T47D (cell line): ENCODE results near the gene PEPD.

Source experiments
- DNase-seq, 2 experiments: peaks; one replicate each; pipeline versions ENCODE4 v3.0.0 to v3.0.0-alpha.2; 2011 to 2012; ENCODE audit warnings: low read depth in 1 of 2, low spot score in 1 of 2
- JUND ChIP-seq: IDR thresholded peaks from 2 replicates; pipeline ENCODE4 v1.6.1; 2012; ENCODE audit warnings: low read depth
- in situ Hi-C: cut with HindIII; loops from 2 replicates; pipeline ENCODE4 v1.10.0; 2016; ENCODE audit warnings: low sequenced_read_pairs, low pct_unique_long_range_greater_than_20kb

The PEPD gene

DNA sequence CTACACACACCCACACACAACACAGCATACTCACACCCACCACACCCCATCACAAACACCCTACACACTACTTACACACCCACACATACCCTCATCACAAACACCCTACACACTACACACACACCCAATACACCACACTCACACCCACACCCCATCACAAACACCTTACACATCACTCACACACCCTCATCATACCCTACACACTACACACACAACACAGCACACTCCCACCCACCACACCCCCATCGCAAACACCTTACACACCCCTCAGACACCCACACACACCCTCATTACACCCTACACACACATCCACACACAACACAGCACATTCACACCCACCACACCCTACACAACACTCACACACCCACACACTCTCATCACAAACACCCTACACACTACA is 15.8 kb downstream of the PEPD start:
- no peak for DNase-seq
- in situ Hi-C loops = no loop called here
- TF ChIP-seq JUND = no peak

DNA sequence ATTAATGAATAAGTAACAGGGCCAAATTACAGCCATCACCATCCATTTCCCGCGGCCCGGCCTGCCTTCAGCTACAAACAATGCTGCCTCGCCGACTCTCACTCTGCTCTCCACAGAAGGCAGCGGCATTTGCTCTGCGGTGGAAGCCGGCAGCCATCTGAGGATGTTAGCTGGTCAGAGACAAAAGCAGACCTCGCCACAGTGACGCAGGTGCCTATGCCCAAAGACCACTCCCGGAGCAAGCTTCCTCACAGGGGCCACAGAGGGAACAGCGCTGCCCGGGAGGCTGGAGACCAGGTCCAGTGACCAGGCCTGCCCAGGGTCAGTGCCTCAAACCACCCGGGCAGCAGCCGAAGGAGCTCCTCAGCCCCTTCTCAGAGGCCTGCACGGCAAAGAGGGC is 16.4 kb downstream of the PEPD start:
- in situ Hi-C loops = no loop called here
- DNase-seq = no peak
- TF ChIP-seq JUND = no peak

DNA sequence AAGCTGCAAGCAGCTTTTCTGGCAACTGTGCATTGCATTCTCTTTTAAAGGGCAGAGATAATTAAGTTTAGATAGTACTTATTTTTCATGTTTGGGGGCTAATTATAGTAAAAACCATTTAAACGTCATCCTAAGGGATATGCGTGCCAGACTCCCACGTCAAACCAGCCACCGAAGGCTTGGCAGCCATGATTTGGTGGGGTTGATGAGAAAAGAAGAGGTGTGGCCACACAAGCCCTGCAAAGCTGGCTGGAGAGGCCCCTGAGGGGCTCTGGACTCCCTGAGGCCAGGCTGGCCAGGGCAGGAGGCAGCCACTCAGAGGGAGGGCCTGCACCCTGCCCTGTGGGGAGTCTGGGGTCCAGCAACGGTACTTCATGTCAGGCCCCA is 17.5 kb downstream of the PEPD start:
- in situ Hi-C loops = no loop called here
- TF ChIP-seq JUND = no peak
- no peak for DNase-seq

DNA sequence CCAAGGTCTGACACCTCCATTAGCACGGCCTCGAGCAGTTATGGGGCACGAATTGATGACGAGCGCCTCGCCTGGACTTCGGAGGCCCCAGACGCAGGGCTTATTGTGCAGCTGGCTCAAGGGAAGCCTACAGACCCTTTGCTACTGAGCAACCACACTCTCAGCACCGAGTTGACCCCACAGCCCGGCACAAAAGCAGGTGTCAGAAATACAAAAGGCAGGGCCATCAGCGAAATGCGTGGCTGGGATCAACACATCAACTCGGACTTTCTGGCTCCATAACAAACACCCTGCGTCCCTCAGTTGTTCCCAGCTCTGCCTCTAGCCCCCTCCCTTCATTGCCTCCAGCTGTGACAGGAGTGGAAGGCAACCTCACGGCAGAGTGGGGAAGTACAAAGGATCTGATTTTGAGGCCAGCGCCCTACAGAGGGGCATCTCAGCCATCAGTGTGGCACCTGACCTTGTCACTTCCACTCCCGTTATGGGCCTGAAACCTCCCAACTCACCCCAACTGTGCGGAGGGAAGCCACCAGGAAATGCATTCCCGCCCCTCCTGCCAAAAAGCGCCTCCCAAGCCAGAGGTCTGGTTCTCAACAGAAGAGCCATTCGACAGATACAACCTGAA is 18.0 kb downstream of the PEPD start:
- no peak for DNase-seq
- no peak for TF ChIP-seq JUND
- in situ Hi-C loops = no loop called here

DNA sequence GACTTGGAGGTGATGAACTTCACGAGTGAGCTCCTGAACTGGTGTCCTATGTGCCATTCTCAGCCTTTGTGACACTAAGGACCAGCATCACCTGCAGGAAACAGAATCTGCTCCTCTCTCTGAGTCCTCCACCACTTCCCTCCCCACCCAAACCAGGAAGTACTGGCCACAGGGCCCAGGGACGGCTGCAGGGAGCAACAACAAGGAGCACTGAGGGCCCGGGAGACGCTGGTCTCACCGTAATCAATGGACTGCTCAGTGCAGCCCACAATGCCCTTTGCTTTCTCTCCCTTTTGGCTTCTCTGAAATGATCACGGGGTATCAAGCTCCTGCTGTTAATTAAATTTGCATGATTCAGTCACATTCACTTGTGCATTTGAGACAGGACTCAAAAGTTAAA is 18.6 kb downstream of the PEPD start:
- no peak for TF ChIP-seq JUND
- DNase-seq = no peak
- in situ Hi-C loops = no loop called here

DNA sequence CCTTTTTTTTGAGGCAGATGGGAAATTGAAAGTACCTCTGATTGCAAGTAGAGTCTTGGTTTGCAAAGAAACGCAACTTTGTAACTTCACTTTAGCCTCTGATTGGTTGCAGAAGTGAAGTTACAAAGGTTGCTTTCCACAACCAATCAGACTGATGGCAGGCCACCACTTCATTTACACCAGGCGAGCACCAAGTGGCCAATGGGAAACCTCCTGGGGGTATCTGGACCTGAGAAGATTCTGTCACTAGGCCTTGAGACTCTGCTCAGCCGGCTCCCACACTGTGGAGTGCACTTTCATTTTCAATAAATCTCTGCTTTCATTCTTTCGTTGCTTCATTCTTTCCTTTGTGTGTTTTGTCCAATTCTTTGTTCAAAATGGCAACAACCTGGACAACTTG is 19.1 kb downstream of the PEPD start:
- no peak for DNase-seq
- in situ Hi-C loops = no loop called here
- TF ChIP-seq JUND = no peak

DNA sequence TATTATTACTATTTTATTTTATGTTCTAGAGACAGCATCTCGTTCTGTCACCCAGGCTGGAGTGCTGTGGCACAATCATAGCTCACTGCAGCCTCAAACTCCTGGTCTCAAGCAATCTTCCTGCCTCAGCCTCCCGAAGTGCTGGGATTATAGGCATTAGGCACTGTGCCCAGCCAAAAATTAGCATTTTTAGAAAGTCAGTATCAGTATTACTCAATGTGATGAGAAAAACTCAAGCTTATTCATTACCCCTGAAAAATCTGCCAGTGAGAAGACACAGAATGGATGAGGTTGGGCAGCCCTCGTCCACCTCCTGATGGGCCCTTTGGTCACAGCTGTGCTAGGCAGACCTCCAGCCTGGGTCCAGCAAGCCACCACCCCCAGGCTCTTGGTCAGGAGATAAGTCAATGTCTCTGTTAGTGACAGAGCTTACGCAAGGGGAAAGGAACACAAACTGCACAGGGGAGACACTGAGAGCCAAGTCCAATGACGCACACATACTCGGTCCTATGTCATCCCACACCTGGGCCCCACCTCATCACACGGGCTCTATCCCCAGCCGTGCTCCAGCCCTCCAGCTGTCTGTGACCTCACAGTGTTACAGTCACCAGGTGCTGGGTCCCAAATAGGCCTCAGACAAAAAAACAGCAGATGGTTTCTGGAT is 19.8 kb downstream of the PEPD start:
- no peak for TF ChIP-seq JUND
- DNase-seq = no peak
- in situ Hi-C loops = no loop called here

DNA sequence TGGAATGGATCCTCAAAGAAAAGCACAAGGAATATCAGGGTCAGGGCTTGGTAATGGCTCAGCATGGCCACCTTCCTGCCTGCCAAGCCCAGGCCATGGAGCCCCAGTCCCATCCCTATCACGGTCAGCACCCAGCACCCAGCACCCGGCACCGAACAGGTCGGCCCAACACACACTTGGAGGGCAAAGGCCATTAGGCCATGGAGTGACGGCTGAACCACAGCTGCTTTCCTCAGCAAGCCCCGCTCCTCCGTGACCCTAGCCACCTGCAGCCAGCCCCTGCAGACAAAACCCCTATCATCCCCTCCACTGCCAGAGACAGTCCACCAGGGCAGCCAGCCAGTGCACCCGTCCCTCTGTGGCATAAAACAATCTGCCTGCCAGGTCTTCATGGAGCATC is 20.6 kb downstream of the PEPD start:
- DNase-seq = no peak
- TF ChIP-seq JUND = no peak
- in situ Hi-C loops = no loop called here

DNA sequence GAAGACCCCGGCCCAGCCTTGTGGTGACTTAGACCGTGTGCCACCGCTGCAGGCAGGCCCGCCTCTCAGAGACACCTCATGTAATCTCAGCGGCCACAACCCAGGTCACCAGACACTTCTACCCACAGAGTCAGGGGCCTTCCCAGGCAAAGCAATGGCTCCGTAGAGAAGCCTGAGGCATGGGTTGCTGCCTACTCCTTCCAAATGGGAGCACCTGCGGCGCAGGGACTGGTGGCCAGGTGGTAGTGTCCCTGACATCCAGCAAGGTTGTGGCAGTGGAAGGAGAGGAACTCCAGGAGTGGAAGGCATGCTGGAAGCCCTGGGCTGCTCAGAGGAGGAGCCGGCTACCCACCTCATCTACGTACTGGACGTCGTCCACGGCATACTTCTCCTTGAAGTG is 21.0 kb downstream of the PEPD start:
- in situ Hi-C loops = no loop called here
- no peak for TF ChIP-seq JUND
- DNase-seq = no peak

DNA sequence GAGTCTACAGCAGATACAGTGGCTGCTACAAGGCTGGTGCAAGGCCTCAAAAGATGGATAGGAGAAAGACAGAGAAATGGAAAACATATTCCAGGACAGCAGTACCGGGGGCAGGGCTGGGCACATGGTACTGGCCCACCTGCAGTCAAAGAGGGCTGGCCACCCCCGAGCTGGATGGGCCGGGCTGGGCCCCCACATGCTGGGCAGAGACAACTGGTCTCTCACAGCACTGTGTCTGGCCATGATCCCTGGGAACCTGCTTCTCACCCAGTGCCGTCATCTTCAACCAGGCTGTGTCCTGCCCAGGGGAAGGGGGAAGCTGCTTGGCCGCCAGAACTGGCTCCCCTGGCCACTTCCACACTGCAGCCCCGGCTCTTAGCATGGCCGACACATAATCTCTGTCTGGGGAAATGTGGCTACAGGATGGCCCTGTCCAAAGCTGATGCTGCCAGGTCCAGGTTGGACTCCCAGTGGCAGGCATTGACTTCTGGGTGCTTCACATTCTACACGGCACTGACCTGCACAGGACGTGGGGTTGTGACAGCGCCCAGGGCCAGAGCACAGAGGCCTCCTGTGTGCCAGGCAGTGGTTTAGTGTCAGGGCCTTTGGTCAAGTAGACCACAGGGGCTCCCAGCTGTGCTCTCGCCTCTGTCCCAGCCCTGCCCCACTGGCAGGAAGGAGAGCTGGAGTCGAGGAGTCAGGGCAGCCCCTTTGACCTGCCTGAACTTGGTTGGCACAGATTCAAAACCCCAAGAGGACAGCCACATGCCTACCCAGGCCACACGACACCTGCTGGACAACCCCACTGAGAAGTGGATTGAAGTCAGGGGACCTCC is 21.7 kb downstream of the PEPD start:
- DNase-seq = no peak
- in situ Hi-C loops = no loop called here
- no peak for TF ChIP-seq JUND

DNA sequence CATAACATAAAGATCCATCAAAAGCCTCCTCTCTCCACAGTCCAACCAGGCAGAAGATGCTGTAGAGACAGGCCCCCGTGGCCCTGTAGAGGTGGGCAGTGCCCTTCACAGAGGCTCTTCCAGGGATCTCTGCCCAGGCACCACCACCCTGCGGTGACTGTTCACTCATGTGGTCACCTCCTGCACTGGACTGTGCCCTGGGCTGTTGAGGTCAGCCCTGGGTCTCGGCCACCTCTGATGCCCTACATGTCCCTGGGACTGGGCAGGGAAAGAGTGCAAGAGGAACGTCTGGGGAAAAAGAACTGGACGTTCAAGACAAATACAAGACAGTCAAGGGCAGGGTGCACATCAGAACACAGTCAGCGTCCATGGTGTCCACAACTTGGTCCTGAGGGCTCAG is 22.3 kb downstream of the PEPD start:
- DNase-seq = no peak
- in situ Hi-C loops = no loop called here
- no peak for TF ChIP-seq JUND

DNA sequence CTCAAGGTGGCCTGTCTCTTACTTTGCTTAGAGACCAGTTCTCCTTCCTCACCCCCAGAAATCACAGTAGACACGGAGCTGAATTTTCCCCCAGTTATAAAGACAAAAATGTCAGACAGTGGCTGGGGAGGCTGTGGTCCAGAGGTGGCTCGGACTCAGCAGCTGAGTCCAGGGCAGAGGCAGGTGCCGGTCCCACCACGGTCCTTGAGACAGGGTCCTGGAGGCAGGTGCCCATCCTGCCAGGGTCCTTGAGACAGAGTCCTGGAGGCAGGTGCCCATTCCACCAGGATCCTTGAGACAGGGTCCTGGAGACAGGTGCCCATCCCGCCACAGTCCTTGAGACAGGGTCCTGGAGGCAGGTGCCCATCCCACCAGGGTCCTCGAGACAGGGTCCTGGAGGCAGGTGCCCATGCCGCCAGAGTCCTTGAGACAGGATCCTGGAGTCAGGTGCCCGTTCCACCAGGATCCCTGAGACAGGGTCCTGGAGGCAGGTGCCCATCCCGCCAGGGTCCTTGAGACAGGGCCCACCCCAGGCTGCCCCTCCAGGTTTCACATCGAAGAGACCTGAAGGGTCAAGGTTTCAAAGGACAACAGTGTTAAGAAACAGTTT is 23.1 kb downstream of the PEPD start:
- DNase-seq = no peak
- in situ Hi-C loops = no loop called here
- TF ChIP-seq JUND = no peak

DNA sequence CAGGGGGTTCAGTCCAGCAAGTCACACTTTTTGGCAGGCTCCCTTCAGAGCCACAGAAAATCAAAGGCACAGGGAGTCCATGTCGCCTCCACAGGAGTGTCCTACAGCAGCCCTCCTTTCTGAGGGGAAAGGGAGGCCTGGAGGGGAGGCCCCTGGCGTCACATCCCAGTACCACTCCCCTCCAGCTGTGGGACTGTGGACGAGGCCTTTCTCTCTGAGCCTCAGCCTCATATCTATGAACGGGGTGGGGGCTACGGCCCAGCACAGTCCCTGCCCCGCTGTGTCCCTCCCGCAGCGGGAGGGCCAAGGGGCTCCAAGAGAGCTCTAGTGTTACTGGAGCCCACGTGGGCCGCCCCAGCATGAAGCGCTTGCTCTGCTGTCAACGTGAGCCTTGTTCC is 23.8 kb downstream of the PEPD start:
- DNase-seq = no peak
- TF ChIP-seq JUND = no peak
- in situ Hi-C loops = no loop called here
